A549 (cell line): ENCODE data around the gene GZF1. TPM values are rescaled to one million over a fixed set of nuclear protein-coding genes. Genes with fewer than 3 reads are reported as not detected.

Experiments used
- ATAC-seq, 2 experiments: fragments of 200-7000 bp in 1 of 2; fragments of >200 bp in 1 of 2; cut with Nextera tagmentation in 1 of 2; cut with Tn5 transposase in 1 of 2; 3 replicates each; pipeline versions ENCODE4 v1.8.0 to v1.9.1; 2018 to 2020; ENCODE audit warnings: mild to moderate bottlenecking in 1 of 2, moderate library complexity in 1 of 2
- CTCF ChIA-PET: fragments of 300-600 bp; sonication (Branson Sonifier 250); formaldehyde crosslinking; extraction: SDS; loops from one replicate; lab custom pipeline; 2021; ENCODE audit warnings: antibody characterized with exemption, inconsistent platforms; lab: Yijun Ruan, JAX
- POLR2A ChIA-PET: fragments of 350-600 bp; formaldehyde crosslinking; extraction: SDS; loops from one replicate; lab custom pipeline; 2021; ENCODE audit warnings: antibody characterized with exemption, inconsistent platforms; lab: Yijun Ruan, JAX
- DNase-seq, 2 experiments: peaks; one replicate each; pipeline versions ENCODE4 v3.0.0 to v3.0.0-alpha.2; 2011 to 2016; ENCODE audit warnings: low read depth in 1 of 2, low spot score in 1 of 2
- FAIRE-seq: peaks from 2 replicates; lab custom pipeline; 2011; peaks lifted over from hg19 to GRCh38; lab: Jason Lieb, UNC
- H3K27ac ChIP-seq, 2 experiments: fragments of >200 bp; sonication (Bioruptor Twin); formaldehyde crosslinking; 3 replicates each; pipeline ENCODE4 v1.5.1; 2016 to 2017
- H3K4me1 ChIP-seq: fragments of >200 bp; sonication (Bioruptor Twin); formaldehyde crosslinking; 3 replicates; pipeline ENCODE4 v1.6.1; 2016
- H3K4me2 ChIP-seq: fragments of >200 bp; sonication (Bioruptor Twin); formaldehyde crosslinking; 3 replicates; pipeline ENCODE4 v1.6.1; 2016
- H3K4me3 ChIP-seq: fragments of >200 bp; sonication (Bioruptor Twin); formaldehyde crosslinking; 3 replicates; pipeline ENCODE4 v1.5.1; 2016
- H3K9me3 ChIP-seq: fragments of >200 bp; sonication (Bioruptor Twin); formaldehyde crosslinking; 3 replicates; pipeline ENCODE4 v1.6.1; 2016
- CBX2 ChIP-seq: fragments of 200-600 bp; sonication (generic); IDR thresholded peaks from 2 replicates; pipeline ENCODE4 v1.6.1; 2016; ENCODE audit warnings: low read depth, mild to moderate bottlenecking, borderline replicate concordance
- CEBPB ChIP-seq, 2 experiments: fragments of >200 bp in 1 of 2; sonication (Bioruptor Twin) in 1 of 2; formaldehyde crosslinking in 1 of 2; IDR thresholded peaks; 2 replicates each; pipeline ENCODE4 v1.6.1; 2012 to 2016
- EHMT2 ChIP-seq: fragments of 200-600 bp; sonication (generic); IDR thresholded peaks from 2 replicates; pipeline ENCODE4 v1.6.1; 2016; ENCODE audit warnings: antibody characterized with exemption, low read depth, mild to moderate bottlenecking, moderate library complexity
- FOSL2 ChIP-seq, 2 experiments: fragments of 450-650 bp in 1 of 2; fragments of >200 bp in 1 of 2; sonication (Bioruptor Twin) in 1 of 2; formaldehyde crosslinking; IDR thresholded peaks; 2 replicates each; pipeline versions ENCODE4 v1.5.0 to v1.6.1; 2016 to 2020; ENCODE audit warnings: mild to moderate bottlenecking in 1 of 2, moderate library complexity in 1 of 2
- GATA3 ChIP-seq: IDR thresholded peaks from 2 replicates; pipeline ENCODE4 v1.6.1; 2012; ENCODE audit warnings: borderline replicate concordance
- HMGXB4 ChIP-seq: fragments of 250-450 bp; sonication (Bioruptor Pico); IDR thresholded peaks from 2 replicates; pipeline ENCODE4 v1.5.0; 2021; ENCODE audit warnings: mild to moderate bottlenecking, moderate library complexity, borderline replicate concordance
- HOXB5 ChIP-seq: fragments of 250-450 bp; sonication (Bioruptor Pico); IDR thresholded peaks from 2 replicates; pipeline ENCODE4 v1.5.0; 2020; ENCODE audit warnings: mild to moderate bottlenecking, moderate library complexity
- KDM1A ChIP-seq: fragments of 200-600 bp; sonication (generic); IDR thresholded peaks from 2 replicates; pipeline ENCODE4 v1.6.1; 2016; ENCODE audit warnings: low read depth, mild to moderate bottlenecking
- KDM5A ChIP-seq: fragments of 200-600 bp; sonication (generic); IDR thresholded peaks from 2 replicates; pipeline ENCODE4 v1.6.1; 2016; ENCODE audit warnings: antibody characterized with exemption, mild to moderate bottlenecking
- MAFK ChIP-seq: fragments of 450-650 bp; IDR thresholded peaks from 2 replicates; pipeline ENCODE4 v1.6.1; 2014; ENCODE audit not compliant: partially characterized antibody
- MYC ChIP-seq: IDR thresholded peaks from 2 replicates; pipeline ENCODE4 v1.6.1; 2012; ENCODE audit warnings: mild to moderate bottlenecking, inconsistent platforms, low read length, improper control_type of control experiment, borderline replicate concordance
- NFE2L2 ChIP-seq: fragments of 150-350 bp; conservative IDR thresholded peaks from 2 replicates; pipeline ENCODE4 v1.6.1; 2014; ENCODE audit warnings: low read length
- NPAS2 ChIP-seq: fragments of 250-450 bp; sonication (Bioruptor Pico); IDR thresholded peaks from 2 replicates; pipeline ENCODE4 v1.8.0; 2022; ENCODE audit warnings: mild to moderate bottlenecking, moderate library complexity, borderline replicate concordance
- NR3C1 ChIP-seq: fragments of >200 bp; sonication (Bioruptor Twin); formaldehyde crosslinking; IDR thresholded peaks from 3 replicates; pipeline ENCODE4 v1.6.1; 2017
- POLR2A ChIP-seq: IDR thresholded peaks from 2 replicates; pipeline ENCODE4 v1.6.1; 2012; ENCODE audit warnings: mild to moderate bottlenecking, low read length
- RAD21 ChIP-seq, 2 experiments: fragments of >200 bp in 1 of 2; sonication (Bioruptor Twin) in 1 of 2; formaldehyde crosslinking in 1 of 2; IDR thresholded peaks in 1 of 2; conservative IDR thresholded peaks in 1 of 2; 2 replicates in 1 of 2; 3 replicates in 1 of 2; pipeline ENCODE4 v1.6.1; 2012 to 2018; ENCODE audit warnings: inconsistent platforms in 1 of 2
- RARB ChIP-seq: fragments of 250-450 bp; sonication (Bioruptor Pico); IDR thresholded peaks from 2 replicates; pipeline ENCODE4 v1.8.0; 2021; ENCODE audit warnings: mild to moderate bottlenecking, moderate library complexity
- RNF2 ChIP-seq: fragments of 200-600 bp; sonication (generic); IDR thresholded peaks from 2 replicates; pipeline ENCODE4 v1.6.1; 2016; ENCODE audit warnings: low read depth, mild to moderate bottlenecking, antibody characterized with exemption, moderate library complexity, borderline replicate concordance
- ZC3H11A ChIP-seq: fragments of 450-650 bp; IDR thresholded peaks from 2 replicates; pipeline ENCODE4 v1.6.1; 2014; ENCODE audit warnings: antibody characterized with exemption, mild to moderate bottlenecking
- WGBS: methylation state at CpG from one replicate; pipeline ENCODE4 v1.1.6; 2017; ENCODE audit errors: missing lambda C conversion rate; 5-methylcytosine and 5-hydroxymethylcytosine counted together
- polyA plus RNA-seq, 4 experiments: library from polyadenylated mRNA; depleted of rRNA in 3 of 4; stranded (reverse); fragments of >200 nt; fragmentation: RNase III in 1 of 4; extraction: RNeasy Plus Mini Kit Qiagen cat#74134 plus additional on column Dnase treatment in 1 of 4; gene quantifications; 2 replicates in 3 of 4; 3 replicates in 1 of 4; pipeline ENCODE4 v1.2.3, GENCODE V29; 2011 to 2017
- TF ChIP-seq, protein P1 (sequence below): fragments of 250-450 bp; sonication (Bioruptor Pico); IDR thresholded peaks from 2 replicates; pipeline ENCODE4 v1.5.0; 2020; ENCODE audit warnings: low read depth, mild to moderate bottlenecking, moderate library complexity
- TF ChIP-seq, protein P2 (sequence below): IDR thresholded peaks from 2 replicates; pipeline ENCODE4 v1.6.1; 2012
- TF ChIP-seq, protein P3 (sequence below): IDR thresholded peaks from 2 replicates; pipeline ENCODE4 v1.6.1; 2012

Gene GZF1
- polyA plus RNA-seq, 2 of the 4 experiments (the other 2 are of a cell fraction) = 13.2 to 24.7 TPM

GRCh38 chr20:23341073-23341472 is 20.9 kb upstream of the GZF1 start:
- DNase-seq = no peak
- H3K9me3 ChIP-seq = no peaks in the 10 kb centered on the region
- TF ChIP-seq EHMT2 (no peak), NPAS2 (CRISPR knock-in tag) (no peak), CBX2 (no peak), POLR2A (no peak), HMGXB4 (no peak)
- TF ChIP-seq, protein P1, sequence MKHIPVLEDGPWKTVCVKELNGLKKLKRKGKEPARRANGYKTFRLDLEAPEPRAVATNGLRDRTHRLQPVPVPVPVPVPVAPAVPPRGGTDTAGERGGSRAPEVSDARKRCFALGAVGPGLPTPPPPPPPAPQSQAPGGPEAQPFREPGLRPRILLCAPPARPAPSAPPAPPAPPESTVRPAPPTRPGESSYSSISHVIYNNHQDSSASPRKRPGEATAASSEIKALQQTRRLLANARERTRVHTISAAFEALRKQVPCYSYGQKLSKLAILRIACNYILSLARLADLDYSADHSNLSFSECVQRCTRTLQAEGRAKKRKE (CRISPR knock-in tag) = no peak
- POLR2A ChIA-PET = interaction anchor here (0.6 to 4.5 kb wide), 8 partner anchors 9 to 650 kb away, joined by 3 to 48 read pairs (median 4); partner anchors contain the start of genes NXT1 and THBD
- H3K4me1 ChIP-seq = no peaks in the 10 kb centered on the region
- ATAC-seq = no peak
- WGBS = 31% methylated on average over 2 of the region's 2 CpGs
- no peak overlapping the region for H3K4me3 ChIP-seq
- CTCF ChIA-PET = interaction anchor here (0.6 to 14.6 kb wide), 90 partner anchors 9 to 1014 kb away, joined by 3 to 378 read pairs (median 4); partner anchors contain the start of genes FOXA2, NAPB, NXT1 and THBD
- H3K27ac ChIP-seq = no peak overlapping the region
- no peak overlapping the region for H3K4me2 ChIP-seq
- FAIRE-seq = no peak

- Histone ChIP-seq H3K4me3 (no peak overlapping the region), H3K27ac (no peak overlapping the region), H3K4me1 (no peaks in the 10 kb centered on the region), H3K4me2 (no peak overlapping the region), H3K9me3 (no peaks in the 10 kb centered on the region)
- DNase-seq (no peak), FAIRE-seq (no peak), ATAC-seq (no peak)
- ChIA-PET POLR2A (no interaction called here), CTCF (interaction anchor here (1.2 to 14.6 kb wide), 4 partner anchors 115 to 757 kb away, joined by 3 to 378 read pairs (median 80); partner anchors contain the start of gene THBD)
- TF ChIP-seq FOSL2 (IDR thresholded peaks at IDR 0.05) (no peak), FOSL2 (CRISPR knock-in tag; IDR thresholded peaks at IDR 0.05) (no peak)
- TF ChIP-seq, protein P2, sequence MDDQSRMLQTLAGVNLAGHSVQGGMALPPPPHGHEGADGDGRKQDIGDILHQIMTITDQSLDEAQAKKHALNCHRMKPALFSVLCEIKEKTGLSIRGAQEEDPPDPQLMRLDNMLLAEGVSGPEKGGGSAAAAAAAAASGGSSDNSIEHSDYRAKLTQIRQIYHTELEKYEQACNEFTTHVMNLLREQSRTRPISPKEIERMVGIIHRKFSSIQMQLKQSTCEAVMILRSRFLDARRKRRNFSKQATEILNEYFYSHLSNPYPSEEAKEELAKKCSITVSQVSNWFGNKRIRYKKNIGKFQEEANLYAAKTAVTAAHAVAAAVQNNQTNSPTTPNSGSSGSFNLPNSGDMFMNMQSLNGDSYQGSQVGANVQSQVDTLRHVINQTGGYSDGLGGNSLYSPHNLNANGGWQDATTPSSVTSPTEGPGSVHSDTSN = no peak
- WGBS = 65% methylated on average over 1 of the region's 1 CpG
These were observed 18.4 kb upstream of the GZF1 start for GRCh38 chr20:23343590-23343989.

- no peak overlapping the region for H3K4me2 ChIP-seq
- peaks cover 6% of the 10 kb centered on the region for H3K4me1 ChIP-seq
- POLR2A ChIA-PET = no interaction called here
- no peaks in the 10 kb centered on the region for H3K9me3 ChIP-seq
- 42% methylated on average over 5 of the region's 5 CpGs for WGBS
- H3K4me3 ChIP-seq = no peak overlapping the region
- ATAC-seq = no peak
- H3K27ac ChIP-seq = no peak overlapping the region
- no peak for FAIRE-seq
- no peak for DNase-seq
- TF ChIP-seq ZC3H11A (no peak), HMGXB4 (no peak), KDM1A (no peak), KDM5A (no peak), RARB (CRISPR knock-in tag) (no peak), GATA3 (no peak), MYC (no peak), HOXB5 (no peak), EHMT2 (no peak), RAD21 (conservative IDR thresholded peaks at IDR 0.05 in 1 of 2, IDR thresholded peaks at IDR 0.05 in 1 of 2) (no peak), NFE2L2 (no peak), RNF2 (no peak), MAFK (no peak), NR3C1 (no peak), CEBPB (IDR thresholded peaks at IDR 0.05) (no peak)
- TF ChIP-seq, protein P3, sequence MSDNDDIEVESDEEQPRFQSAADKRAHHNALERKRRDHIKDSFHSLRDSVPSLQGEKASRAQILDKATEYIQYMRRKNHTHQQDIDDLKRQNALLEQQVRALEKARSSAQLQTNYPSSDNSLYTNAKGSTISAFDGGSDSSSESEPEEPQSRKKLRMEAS = no peak
- CTCF ChIA-PET = interaction anchor here (0.7 to 14.6 kb wide), 5 partner anchors 12 to 1005 kb away, joined by 3 to 378 read pairs (median 4); partner anchors contain the start of gene THBD
These were observed 17.6 kb upstream of the GZF1 start for GRCh38 chr20:23344336-23344735.
